ENCODE measurements around the gene ADCYAP1R1.

ADCYAP1R1 gene

DNA sequence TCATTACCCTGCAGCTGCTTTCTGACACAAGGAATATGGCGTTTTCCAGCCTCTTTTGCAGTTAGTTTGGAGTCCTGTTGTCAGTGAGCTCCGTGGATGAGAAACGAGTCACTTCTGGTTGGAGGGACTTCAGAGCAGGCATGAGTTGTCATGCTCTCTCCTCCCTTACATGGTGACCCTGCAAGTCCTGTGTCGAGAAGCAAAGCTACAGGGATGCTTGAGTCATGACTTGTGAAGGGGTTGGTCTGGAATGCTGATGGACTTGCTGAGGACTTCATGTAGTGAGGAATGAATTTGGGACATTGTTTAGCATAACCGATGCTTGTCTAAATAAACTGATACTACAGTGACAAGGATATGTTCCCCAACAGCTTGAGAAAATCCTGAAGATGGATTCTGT is 108.8 kb downstream of the ADCYAP1R1 start:
- no peak overlapping the region for H3K4me3 ChIP-seq (replicated peaks; ENCODE audit: low read depth, low read length)
- TF ChIP-seq, protein P1, sequence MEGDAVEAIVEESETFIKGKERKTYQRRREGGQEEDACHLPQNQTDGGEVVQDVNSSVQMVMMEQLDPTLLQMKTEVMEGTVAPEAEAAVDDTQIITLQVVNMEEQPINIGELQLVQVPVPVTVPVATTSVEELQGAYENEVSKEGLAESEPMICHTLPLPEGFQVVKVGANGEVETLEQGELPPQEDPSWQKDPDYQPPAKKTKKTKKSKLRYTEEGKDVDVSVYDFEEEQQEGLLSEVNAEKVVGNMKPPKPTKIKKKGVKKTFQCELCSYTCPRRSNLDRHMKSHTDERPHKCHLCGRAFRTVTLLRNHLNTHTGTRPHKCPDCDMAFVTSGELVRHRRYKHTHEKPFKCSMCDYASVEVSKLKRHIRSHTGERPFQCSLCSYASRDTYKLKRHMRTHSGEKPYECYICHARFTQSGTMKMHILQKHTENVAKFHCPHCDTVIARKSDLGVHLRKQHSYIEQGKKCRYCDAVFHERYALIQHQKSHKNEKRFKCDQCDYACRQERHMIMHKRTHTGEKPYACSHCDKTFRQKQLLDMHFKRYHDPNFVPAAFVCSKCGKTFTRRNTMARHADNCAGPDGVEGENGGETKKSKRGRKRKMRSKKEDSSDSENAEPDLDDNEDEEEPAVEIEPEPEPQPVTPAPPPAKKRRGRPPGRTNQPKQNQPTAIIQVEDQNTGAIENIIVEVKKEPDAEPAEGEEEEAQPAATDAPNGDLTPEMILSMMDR (IDR thresholded peaks at IDR 0.05; ENCODE audit: low read length, missing control alignments) = no peak
- no peak for DNase-seq (ENCODE audit: low read depth)
